ENCODE measurements around the gene OR2T35.
"Not testable (repeated sequence)": the region's sequence is repeated elsewhere in the genome, so short reads cannot be mapped to it uniquely, and the experiment has no call there.

Gene OR2T35, protein sequence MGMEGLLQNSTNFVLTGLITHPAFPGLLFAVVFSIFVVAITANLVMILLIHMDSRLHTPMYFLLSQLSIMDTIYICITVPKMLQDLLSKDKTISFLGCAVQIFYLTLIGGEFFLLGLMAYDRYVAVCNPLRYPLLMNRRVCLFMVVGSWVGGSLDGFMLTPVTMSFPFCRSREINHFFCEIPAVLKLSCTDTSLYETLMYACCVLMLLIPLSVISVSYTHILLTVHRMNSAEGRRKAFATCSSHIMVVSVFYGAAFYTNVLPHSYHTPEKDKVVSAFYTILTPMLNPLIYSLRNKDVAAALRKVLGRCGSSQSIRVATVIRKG

GRCh38 chr1:248645178-248645577 lies at the start of gene OR2T35:
Gene OR2T35 (minus strand): TSS chr1:248645278. CDS start chr1:248639258, 6,020 bp downstream.
- DNase-seq (ENCODE audit: low read depth) = not testable (repeated sequence)

GRCh38 chr1:248691567-248692155 lies 46.6 kb upstream of the OR2T35 start:
- DNase-seq (ENCODE audit: low read depth) = no peak

- no peak for DNase-seq (ENCODE audit: low read depth)
Observed at GRCh38 chr1:248688527-248689298, 43.6 kb upstream of the OR2T35 start.

DNA sequence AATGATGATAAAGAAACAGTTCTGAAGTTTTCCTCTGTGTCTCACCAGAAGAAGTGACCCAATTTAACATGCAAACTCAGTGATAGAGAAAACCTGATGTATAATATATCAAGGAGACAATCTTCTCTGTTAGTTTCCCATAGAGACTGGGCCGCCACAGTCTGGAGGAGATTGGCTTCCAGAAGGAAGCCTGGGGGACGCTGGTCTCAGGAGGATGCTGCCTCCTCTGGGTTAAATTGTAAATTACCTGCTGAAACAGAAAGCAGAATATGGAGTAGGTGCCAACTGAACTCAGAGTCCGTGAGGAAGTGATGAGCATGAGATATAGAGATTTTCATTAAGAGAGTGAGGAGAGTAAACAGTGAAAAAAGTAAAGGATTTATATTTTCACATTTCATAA lies 41.7 kb upstream of the OR2T35 start:
- no peak for DNase-seq (ENCODE audit: low read depth)

GRCh38 chr1:248681651-248682050 lies 36.6 kb upstream of the OR2T35 start:
- no peak for DNase-seq (ENCODE audit: low read depth)

GRCh38 chr1:248670003-248670402 lies 24.9 kb upstream of the OR2T35 start:
- no peak for DNase-seq (ENCODE audit: low read depth)

- DNase-seq (ENCODE audit: low read depth) = not testable (repeated sequence)
Observed at GRCh38 chr1:248663453-248664328, 18.6 kb upstream of the OR2T35 start.

DNA sequence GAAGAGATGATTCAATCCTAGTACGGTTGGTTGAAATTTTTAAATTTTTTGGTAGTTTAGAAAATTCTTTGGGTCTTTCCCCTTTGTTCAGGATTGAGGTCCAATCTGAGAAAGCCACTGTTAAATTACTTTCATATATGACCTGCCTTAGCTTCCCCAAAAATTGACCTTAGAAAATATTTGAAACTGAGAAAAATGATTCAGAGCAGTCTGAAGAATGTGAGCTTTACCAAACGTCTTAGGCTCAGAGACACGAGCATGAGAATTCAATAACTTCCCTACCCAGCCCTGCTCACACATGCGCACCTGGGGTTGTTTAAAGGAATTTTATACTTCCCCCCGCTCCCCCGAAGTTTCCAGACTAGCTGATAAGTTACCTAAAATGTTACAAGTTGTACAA lies 11.7 kb upstream of the OR2T35 start:
- not testable (repeated sequence) for DNase-seq (ENCODE audit: low read depth)

DNA sequence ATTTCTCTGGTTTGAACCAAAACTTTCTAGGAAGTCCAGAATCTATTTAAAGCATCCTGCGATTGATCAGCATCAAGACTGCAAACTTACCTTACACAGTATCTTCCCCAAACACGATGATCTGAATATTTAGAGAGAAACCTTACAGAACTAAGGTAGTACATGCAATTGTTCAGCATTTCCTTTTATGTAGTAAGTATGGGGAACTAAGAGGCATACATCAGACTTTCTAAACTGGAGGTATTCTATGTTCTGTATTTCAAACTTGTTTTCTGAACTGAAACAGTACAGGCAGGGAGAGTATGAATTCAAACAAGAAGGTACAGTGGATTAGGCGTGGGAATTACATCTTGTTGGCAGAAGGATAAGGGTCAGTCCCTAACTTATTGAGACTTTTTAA lies 10.3 kb upstream of the OR2T35 start, which contains the start of gene OR2T27:
Gene OR2T27, minus strand, starts transcription at position 175 of the 400 bp plus-strand sequence. CDS start 4,644 bp downstream, outside the sequence.
- DNase-seq (ENCODE audit: low read depth) = not testable (repeated sequence)

DNA sequence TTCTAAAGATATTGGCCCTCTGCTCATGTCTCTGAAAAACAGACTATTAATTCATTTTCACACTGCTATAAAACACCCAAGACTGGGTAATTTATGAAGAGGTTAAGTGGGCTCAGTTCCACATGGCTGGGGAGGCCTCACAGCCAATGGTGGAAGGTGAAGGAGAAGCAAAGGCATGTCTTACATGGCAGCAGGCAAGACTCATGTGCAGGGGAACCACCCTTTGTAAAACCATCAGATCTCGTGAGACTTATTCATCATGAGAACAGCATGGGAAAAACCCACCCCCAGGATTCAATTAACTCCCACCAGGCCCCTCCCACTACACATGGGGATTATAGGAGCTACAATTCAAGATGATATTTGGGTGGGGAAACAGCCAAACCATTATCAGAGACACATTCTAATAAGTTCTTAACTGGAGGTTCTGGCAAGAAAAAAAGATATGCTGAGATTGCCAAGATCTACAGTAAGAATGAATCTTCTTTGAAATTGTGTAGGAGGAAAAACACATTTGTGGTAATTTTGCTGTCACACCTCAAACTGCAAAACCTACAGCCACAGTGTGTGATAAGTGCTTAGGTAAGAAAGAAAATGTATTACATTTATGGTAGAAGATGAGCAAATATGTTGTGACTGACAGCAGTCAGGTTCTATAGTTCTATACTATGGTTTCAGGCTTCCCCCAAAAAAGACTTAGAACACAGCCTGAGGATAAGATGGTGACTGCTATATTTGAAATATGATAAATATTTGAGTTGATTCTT lies 3.9 kb upstream of the OR2T35 start:
- not testable (repeated sequence) for DNase-seq (ENCODE audit: low read depth)

- not testable (repeated sequence) for DNase-seq (ENCODE audit: low read depth)
Observed at GRCh38 chr1:248642971-248643651, 2.0 kb downstream of the OR2T35 start.

DNA sequence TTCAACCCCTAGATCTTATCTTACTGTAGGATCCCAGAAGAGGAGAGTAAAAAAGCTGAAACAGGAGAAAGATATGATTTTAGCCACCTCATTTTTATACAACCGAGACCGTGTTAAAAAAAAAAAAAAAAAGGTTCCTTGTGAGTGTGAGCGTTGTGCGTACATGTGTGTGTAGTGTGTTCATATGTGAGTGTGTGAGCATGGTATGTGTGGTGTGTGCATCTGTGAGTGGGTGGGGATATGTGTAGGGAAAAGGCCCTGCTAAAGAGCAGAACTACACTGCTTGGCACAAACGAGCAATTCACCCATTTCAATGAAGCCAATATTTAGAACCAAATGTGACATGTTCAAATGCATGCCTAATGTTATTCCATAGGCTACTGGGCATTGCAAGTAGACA lies 3.5 kb downstream of the OR2T35 start:
- DNase-seq (ENCODE audit: low read depth) = not testable (repeated sequence)

DNA sequence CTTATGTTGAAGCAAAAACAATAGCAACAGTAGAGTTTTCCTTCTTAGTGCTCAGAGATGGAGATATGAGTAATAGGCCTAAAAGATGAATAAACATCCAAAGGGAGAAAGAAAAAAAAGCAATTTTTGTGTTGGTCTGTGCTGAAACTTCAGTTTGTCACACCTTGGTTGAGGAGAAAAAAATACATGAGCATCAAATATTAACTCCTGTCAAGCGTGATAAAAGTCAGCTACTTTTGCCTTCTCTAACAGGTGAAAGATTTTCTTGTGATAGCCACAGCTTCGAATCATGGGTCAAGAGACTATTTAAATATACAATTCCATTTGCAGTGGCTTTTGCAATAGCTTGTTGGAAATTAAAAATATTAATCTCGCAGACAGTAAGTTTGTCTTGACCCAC lies 4.2 kb downstream of the OR2T35 start:
- DNase-seq (ENCODE audit: low read depth) = not testable (repeated sequence)

GRCh38 chr1:248639652-248640051 lies 5.4 kb downstream of the OR2T35 start:
- DNase-seq (ENCODE audit: low read depth) = not testable (repeated sequence)

DNA sequence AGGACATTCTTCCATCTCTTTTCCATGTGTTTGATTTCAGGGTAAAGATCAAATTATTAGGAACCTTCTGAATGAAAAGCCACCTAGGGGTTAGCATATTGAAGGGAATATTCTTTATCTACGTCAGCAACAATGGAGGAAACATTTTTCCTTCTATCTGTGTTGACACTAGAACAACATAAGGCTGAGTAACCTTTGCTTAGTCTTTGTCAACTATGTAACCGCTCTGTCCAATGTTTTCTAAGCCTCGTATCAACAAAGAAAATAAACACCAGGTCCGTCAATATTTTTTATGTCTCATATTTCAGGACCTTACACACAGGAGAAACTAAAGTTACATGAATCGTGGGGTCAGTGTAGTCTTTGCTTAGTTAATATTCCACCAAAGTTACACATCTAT lies 8.5 kb downstream of the OR2T35 start:
- not testable (repeated sequence) for DNase-seq (ENCODE audit: low read depth)

GRCh38 chr1:248634991-248635390 lies 10.1 kb downstream of the OR2T35 start, which contains the start of gene OR2T11:
Gene OR2T11 (minus strand): TSS chr1:248635091. CDS start chr1:248627128, 7,963 bp downstream.
- not testable (repeated sequence) for DNase-seq (ENCODE audit: low read depth)

DNA sequence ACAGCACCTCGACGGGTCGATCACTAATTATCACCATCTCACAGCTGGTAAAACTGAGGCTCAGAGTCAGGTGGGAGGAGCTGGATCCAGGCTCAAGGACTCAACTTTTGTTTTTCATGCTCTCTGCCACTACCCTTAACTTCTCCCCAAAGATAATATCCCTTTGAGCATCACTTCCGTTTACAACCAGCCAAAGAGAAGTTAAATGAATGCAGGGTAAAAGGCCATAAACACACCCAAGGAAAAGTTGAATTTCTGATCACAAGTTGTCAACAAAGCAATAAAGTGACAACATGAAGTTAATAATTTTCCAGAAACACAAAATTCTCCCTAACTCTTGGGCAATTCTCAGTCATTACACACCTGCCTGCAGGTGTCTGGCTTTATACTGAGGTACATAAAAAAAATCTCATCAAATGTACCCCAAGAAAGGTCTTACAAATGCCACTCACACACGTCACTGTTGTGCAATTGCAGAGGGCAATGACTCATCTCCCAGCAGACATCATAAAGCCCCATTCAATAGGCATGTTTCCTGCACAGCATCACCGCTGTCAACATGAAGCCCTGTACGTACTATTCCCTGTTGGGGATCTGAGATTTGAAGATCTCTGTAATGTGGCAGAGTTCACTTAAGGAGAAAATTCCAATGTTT lies 13.6 kb downstream of the OR2T35 start:
- no peak for DNase-seq (ENCODE audit: low read depth)

- DNase-seq (ENCODE audit: low read depth) = no peak
Observed at GRCh38 chr1:248630551-248630950, 14.5 kb downstream of the OR2T35 start.

DNA sequence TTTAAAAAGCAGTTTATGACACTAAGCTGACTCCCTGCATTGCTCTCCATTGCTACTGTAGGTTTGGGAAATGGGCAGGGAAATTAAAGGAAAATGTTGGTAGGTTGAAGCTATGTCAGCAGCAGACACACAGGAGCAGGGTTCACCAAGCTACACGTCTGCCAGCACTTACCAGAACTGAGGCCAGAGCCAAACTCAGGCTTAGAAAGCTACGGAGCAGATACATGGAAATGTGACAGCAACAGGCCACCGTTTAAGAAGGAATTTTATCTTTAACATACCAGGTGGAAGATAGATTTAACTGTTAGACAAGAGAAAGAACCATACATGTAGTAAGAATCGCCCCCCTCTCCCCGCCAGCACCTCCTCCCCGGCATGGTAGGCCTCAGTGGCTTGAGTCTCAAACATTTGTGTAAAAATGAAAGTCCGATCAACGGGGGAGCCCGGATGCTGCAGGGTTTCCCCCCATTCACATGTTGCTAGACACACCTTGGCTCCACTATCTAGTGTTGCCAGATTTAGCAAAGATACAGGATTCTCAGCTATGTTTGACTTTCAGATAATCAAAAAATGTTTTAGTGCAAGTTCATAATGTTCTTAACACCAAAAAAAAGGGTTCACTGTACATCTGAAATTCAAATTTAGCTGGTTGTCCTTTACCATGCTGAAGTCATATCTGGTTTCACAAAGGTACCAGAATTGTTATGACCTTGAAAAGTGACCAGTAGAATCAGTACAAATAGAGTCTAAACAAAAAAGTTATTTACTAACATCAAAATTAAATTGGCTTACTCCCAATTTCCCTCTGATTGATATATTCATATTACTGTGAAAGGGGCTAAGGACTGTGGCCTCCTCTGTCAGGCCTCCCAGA lies 16.9 kb downstream of the OR2T35 start:
- DNase-seq (ENCODE audit: low read depth) = no peak
